Activated naive CD4-positive, alpha-beta T cell (primary cell): Measurements from ENCODE around the gene ADAM12.

Experiments
- DNase-seq, 4 experiments: peaks; one replicate each; lab custom pipeline; 2025; lab: John Stamatoyannopoulos, UW

The ADAM12 gene

GRCh38 chr10:126140746-126141273, 247.5 kb downstream of the ADAM12 start:
- DNase-seq = no peak

GRCh38 chr10:126137562-126138221, 250.6 kb downstream of the ADAM12 start:
- DNase-seq = no peak

- DNase-seq = no peak
Measured at GRCh38 chr10:126135941-126136595, 252.2 kb downstream of the ADAM12 start.

- DNase-seq = no peak
Measured at GRCh38 chr10:126135177-126135576, 253.1 kb downstream of the ADAM12 start.

- DNase-seq = no peak
Measured at GRCh38 chr10:126133906-126134656, 254.2 kb downstream of the ADAM12 start.

GRCh38 chr10:126133082-126133620, 255.1 kb downstream of the ADAM12 start:
- no peak for DNase-seq

DNA sequence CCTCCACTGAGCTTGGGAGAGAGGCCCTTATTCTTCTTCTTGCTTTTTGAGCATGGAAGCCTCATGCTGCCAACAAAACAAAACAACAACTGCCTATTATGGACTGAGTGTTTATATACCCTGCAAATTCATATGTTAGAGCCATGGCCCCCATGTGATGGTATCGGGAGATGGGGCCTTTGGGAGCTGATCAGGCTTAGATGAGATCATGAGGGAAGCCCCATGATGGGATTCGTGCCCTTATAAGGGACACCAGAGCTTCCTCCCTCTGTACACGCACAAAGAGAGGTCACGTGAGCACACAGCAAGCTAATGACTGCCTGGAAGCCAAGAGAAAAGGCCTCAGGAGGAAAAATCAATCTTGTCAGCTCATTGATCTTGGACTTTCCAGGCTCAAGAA, 256.9 kb downstream of the ADAM12 start:
- no peak for DNase-seq

DNA sequence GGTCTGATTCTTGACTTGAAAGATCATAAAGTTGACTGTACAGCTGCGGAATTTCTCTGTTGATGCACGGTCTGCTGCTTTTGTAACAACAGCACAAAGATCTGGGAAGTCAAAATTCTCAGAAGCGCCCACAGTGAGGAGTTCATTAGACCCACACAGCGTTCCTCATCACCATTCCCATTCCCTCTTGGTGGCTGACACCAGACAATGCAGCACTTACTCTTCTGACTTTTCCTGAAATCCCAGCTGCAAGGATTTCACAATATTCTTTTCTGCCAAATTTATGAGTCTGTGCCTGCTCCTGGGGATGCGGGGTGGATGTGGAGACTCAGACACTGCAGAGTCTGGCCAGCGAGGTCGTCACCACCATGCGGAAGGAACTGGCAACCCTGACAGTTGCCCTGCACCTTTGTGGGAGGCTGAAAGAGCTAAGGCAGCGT, 258.0 kb downstream of the ADAM12 start:
- DNase-seq = no peak

DNA sequence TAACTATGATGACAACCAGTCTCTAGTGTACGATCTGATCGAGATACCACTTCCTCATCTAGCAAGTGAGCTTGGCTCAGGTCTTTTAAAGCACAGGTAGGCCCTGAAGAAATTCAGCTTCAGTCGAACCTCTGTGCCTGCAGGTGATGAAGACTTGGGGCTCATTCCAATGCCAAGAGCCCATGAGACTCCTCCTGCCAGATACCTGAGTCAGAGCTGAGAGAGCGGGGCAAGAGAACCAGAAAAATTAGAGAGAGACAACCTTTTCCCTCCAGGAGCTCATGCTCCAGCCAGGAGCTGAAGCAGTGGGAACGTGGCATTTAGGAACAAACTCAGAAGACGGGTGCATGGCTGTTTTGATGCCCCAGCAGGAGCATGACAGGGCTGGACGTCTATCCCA, 259.3 kb downstream of the ADAM12 start:
- no peak for DNase-seq

- DNase-seq = no peak
Measured at GRCh38 chr10:126128581-126128980, 259.7 kb downstream of the ADAM12 start.

- no peak for DNase-seq
Measured at GRCh38 chr10:126127481-126128029, 260.7 kb downstream of the ADAM12 start.

DNA sequence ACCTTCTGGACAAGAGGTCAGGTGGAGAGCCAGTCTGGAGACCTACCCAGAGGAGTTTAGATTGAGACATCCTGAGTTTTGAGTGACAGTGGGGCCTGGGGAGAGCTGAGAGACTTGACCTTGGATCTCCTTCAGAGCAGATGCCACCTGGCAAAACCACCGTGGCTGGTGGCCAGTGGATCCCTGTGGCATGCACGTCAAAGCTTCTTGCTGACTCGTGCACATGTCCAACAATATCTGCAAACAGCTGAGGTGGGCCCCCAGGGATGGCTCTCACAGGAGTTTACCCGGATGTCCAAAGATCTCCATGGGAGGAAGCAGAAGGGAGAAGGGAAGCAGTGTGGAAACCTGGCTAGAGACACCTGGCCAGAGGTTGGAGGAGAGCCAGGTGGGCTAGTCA, 261.4 kb downstream of the ADAM12 start:
- no peak for DNase-seq

DNA sequence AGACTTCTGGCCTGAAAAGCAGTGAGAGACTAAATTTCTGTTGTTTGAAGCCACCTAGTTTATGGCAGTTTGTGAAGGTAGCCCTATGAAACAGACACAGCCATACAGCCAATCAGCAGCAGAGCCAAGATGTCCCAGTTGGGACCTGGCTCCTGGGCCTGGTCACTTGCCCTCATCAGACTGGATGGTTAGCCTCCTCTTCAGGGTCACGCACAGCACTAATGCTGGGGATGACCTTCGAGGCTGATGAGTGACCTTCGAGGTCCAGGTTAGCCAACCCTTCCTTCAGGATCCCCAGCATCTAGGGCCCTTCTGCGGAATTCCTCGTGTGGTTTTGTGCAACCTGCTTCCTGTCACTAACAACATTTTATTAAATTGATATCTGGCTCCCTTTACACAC, 262.3 kb downstream of the ADAM12 start:
- no peak for DNase-seq

DNA sequence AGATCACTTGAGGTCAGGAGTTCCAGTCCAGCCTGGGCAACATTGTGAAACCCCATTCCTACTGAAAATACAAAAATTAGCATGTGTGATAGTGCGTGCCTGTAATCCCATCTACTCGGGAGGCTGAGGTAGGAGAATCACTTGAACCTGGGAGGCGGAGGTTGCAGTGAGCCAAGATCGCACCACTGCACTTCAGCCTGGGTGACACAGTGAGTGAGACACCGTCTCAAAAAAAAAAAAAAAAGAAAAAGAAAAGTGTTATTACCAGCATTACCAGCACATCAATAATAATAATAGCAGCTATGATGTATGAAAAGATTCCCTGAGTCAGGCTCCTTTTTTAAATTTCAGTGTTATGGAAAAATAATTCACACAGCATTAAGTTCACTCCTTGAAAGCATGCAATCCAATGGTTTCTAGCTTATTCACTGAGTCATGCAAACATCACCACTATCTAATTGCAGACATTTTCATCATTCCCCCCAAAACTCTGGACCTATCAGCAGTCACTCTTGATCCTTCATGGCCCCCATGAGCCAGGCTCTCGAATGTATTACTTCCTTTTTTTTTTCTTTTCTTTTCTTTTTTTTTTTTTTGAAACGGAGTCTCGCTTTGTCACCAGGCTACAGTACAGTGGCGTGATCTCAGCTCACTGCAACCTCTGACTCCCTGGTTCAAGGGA, 263.5 kb downstream of the ADAM12 start:
- DNase-seq = no peak

- no peak for DNase-seq
Measured at GRCh38 chr10:126124046-126124445, 264.2 kb downstream of the ADAM12 start.

DNA sequence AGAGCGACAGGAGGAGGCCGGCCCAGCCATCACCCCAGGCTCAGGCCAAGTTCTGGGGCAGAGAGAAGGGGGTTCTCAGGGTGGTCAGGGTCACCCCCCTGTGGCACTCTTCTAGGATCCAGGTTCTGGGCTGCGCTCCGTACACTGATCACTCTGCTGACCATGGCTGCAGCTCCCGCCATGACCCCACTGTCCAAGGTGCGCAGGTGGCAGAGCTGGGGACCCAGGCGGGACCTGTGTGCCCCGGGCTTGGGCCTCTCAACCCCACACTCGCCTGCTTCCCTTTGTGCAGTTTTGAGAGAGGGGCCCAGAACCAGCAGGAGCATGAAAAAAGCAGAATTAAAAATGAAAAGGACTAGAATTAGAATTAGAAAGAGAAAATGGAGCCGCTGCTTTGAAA, 264.8 kb downstream of the ADAM12 start:
- no peak for DNase-seq

DNA sequence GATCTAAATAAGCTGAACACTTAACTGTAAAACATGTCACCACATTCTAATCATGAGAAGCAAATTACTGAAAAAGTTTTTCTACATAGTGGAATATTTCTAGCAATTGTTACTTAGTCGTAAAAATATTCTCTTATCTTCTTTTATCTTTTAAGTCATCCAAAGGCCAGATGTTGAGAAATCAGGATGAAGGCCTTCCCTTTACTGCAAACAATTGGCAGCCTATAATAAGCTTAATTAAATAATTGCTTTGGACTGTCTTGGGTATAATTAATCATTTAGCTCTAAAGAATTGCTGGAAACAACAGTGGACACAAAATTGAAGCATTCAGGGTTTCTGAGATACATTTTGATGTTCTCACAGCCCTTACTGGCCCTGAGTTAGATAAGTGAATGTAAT, 265.4 kb downstream of the ADAM12 start:
- no peak for DNase-seq

DNA sequence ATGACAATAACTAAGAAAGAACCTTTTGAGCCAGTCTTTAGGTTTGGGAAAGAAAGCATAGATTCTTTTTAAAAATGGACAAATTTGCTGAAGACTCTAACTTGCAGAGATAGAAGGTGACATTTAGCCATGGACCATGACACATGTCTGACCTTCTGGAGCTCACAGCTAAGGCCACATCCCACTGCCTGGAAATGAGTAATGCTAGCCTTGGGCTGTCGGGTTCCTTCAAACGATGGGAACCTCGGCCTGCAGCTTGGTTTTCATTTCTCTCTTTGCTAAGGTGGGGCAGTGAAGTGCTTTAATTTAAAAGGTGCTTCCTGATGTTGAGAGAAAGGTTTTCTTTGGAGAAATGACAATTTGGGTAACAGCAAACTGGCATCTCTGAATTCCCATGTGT, 268.7 kb downstream of the ADAM12 start:
- DNase-seq = no peak

DNA sequence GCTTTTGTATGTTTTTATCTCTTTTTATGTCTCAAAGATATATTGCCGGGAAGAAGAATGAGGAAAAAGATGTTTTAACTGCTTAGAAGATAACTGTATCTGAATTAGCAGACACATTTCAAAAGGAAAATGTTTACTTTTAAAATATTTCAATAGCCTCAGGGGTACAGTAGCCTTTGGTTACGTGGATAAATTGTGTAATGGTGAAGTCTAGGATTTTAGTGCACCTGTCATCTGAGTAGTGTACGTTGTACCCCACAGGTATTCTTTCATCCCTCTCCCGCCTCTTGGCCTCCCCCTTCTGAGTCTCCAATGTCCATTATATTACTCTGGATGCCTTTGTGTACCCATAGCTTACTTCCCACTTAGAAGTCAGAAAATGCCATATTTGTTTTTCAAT, 269.8 kb downstream of the ADAM12 start:
- no peak for DNase-seq

GRCh38 chr10:126117196-126117595, 271.1 kb downstream of the ADAM12 start:
- DNase-seq = no peak

GRCh38 chr10:126115886-126116285, 272.4 kb downstream of the ADAM12 start:
- no peak for DNase-seq
